GM13976 (cell line): ENCODE results near the gene RPS6KL1.

Experiments
- DNase-seq: peaks from one replicate; pipeline ENCODE4 v3.0.0; 2012; ENCODE audit warnings: low spot score
- CTCF ChIP-seq: IDR thresholded peaks from 2 replicates; pipeline ENCODE4 v1.5.1; 2012; ENCODE audit warnings: borderline replicate concordance, mild to moderate bottlenecking; ENCODE audit not compliant: insufficient read depth; ENCODE audit errors: extremely low read depth, missing control alignments, control extremely low read depth
- in situ Hi-C: fragments of 300-500 bp; cut with MboI; formaldehyde crosslinking; loops from one replicate; pipeline ENCODE4 v1.12.0; 2022; ENCODE audit warnings: low sequenced_read_pairs, mixed read lengths, inconsistent platforms; ENCODE audit not compliant: unreplicated experiment

The RPS6KL1 gene

DNA sequence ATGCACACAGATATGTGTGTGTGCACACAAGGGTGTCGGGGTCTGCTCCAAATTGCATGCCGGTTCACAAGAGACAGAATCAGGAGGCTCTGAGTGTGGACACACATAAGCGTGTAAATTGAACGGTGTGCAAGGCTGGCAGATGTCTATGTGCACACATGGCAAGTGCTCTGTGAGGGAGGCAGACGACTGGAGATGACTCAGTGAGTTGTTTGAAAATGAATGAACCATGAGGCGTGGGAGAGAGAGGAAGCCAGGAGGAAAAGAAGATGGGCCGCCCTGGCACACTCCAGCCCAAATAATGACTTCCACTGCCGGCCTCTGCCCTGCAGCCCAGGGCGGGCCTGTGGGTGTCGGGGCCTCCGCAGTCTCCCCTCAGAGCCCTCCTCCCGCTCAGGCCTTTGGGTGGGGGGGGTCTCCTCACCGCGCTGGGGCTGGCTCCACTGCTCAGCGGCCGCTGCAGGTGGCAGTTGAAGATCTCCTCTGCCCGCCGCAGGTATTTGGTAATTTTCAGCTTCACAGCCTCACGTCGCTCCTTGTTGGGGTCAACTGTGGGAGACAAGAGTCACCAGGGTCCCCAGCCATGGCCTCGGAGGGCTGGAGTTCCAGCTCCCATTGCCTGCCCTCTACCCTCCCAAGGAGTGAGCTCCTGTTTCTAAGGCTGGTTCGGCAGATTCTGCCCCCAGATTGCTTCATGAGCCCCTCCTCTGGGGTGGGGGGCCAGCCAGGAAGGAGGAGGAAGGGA lies 3.5 kb downstream of the RPS6KL1 start:
- TF ChIP-seq CTCF, result no peak
- in situ Hi-C loops, result no loop called here
- no peak for DNase-seq

DNA sequence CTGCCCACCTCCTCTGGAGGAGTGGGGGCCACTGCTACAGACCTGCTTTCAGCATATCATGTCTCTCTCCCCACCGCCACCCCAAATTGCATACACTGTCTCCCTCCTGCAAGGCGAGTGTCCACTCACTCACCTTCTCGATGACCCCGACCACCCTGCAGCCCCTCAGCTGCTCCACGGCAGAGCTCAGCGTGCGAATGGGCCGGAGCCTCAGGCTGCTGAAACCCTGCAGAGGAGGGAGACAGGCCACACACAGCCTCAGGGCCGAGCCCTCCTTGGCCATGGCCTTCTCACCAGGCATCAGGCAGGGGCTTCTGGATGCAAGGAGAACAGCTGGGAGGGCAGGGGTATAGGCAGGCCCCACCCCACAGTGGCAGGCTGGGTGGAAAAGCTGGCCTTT lies 4.7 kb downstream of the RPS6KL1 start:
- no peak for DNase-seq
- TF ChIP-seq CTCF, result no peak
- in situ Hi-C loops, result no loop called here

DNA sequence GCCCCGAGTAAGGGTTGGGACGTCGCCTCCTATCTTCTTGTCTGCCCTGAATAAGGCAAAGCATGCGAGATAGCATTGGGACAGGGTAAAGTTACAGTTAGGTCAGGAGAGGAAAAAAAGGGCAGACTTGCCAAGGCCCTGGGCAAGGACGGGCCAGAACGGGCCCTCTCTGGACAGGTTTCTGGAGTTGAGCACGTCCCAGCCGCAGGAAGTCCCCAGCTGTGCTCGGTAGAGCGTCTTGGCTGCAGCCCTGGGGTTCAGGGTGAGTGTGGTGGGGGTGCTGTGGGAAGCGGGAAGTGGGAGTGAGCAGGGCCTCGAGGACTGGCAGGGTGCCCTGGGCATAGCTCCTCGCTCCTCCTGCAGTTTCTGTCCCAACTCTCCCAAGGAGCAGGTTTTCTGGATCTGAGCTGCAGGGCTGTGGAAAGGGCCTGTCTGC lies 5.4 kb downstream of the RPS6KL1 start:
- in situ Hi-C loops, result no loop called here
- no peak for TF ChIP-seq CTCF
- DNase-seq, result no peak

DNA sequence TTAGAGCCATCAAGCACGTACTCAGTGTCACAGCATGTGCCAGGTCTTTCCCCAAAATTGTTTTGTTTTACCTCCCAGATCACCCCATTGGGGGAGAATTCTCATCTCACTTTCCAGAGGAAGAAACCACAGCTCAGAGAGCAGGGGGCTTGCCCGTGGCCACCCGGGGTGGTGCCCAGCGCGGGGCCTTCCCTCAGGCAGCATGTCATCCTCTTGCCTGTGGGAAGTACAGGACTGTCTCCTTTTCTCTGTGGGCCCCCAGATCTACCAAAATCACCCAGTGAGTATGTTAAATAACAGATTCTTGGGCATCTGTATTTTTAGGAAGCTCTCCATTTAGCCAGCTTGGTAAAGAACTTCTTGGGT lies 5.9 kb downstream of the RPS6KL1 start:
- DNase-seq, result no peak
- TF ChIP-seq CTCF, result no peak
- in situ Hi-C loops, result no loop called here

DNA sequence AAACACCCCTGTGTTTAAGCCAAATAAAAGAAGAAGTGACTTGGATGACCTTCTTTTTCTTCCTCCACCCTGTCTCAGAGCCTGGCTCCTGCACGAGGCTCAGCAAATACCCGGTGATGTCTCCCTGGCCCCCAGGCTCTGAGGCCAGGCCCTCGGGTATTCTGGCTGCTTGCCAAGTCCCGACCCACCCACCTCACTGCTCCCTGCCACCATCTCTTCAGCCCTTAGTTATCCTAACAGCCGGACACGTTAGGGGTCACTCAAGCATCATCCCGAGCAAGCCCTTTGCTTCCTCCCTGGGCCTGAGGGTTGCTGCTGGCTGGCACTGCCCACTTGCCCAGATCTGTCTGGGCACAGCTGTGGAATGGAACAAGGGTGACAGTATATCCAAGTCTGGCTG lies 7.2 kb downstream of the RPS6KL1 start:
- no peak for DNase-seq
- in situ Hi-C loops, result no loop called here
- TF ChIP-seq CTCF, result no peak

DNA sequence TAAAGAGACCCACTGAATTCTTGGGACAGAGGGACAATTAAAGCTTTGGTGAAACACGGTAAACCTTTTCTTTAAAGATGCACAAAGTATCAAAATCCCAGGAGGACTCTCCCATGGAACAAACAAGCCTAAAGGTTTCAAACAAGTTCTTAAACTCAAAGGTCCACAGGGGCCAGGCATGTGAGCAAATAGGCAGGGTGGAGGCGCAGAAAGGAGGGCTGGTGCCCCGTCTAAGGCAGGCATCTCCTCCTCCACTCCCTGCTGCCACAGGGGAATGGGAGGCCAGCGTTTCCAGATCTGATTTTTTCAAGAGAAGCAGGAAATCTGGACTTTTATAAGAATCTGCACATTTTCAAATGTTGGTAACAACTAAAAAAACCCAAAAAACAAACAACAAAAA lies 7.6 kb downstream of the RPS6KL1 start:
- no peak for TF ChIP-seq CTCF
- in situ Hi-C loops, result no loop called here
- no peak for DNase-seq
